Keratinocyte (primary cell): ENCODE measurements around the gene DBX2.

Experiments
- CTCF ChIP-seq, 3 experiments: IDR thresholded peaks in 1 of 3; conservative IDR thresholded peaks in 1 of 3; optimal IDR thresholded peaks in 1 of 3; 2 replicates in 2 of 3; 3 replicates in 1 of 3; pipeline versions ENCODE3 to v1.5.1; 2011; ENCODE audit warnings: low read length in 3 of 3, mild to moderate bottlenecking in 3 of 3, moderate library complexity in 2 of 3, control low read depth in 1 of 3, inconsistent platforms in 1 of 3; ENCODE audit not compliant: insufficient read depth in 2 of 3; ENCODE audit errors: extremely low read depth in 1 of 3
- EZH2 ChIP-seq: IDR thresholded peaks from one replicate; pipeline ENCODE4 v1.6.1; 2012; ENCODE audit warnings: inconsistent platforms, mild to moderate bottlenecking, low read length, moderate library complexity

- TF ChIP-seq CTCF (optimal IDR thresholded peaks at IDR 0.05 in 1 of 3, IDR thresholded peaks at IDR 0.05 in 1 of 3, conservative IDR thresholded peaks at IDR 0.05 in 1 of 3; ENCODE audit: extremely low read depth in 1 of 3, insufficient read depth in 2 of 3, low read length in 3 of 3) (no peak), EZH2 (no peak)
These were observed 11.1 kb downstream of the DBX2 start for GRCh38 chr12:45039757-45040156.
